ENCODE measurements around the gene SLC66A2.

The SLC66A2 gene

GRCh38 chr18:79914614-79915160 is 36.8 kb downstream of the SLC66A2 start:
- Mint-ChIP-seq H3K4me1 (peaks cover 18% of the 10 kb centered on the region), H3K27me3 (ENCODE audit: low read depth) (no peaks in the 10 kb centered on the region), H3K36me3 (ENCODE audit: low read depth) (peaks cover 77% of the 10 kb centered on the region), H3K4me3 (no peak overlapping the region), H3K9me3 (peaks cover 3% of the 10 kb centered on the region), H3K27ac (no peak overlapping the region)
- no peak for TF ChIP-seq CTCF (IDR thresholded peaks at IDR 0.05; ENCODE audit: unreplicated experiment in 3 of 3)

GRCh38 chr18:79912994-79913831 is 38.2 kb downstream of the SLC66A2 start:
- Mint-ChIP-seq H3K9me3 (peaks cover 11% of the 10 kb centered on the region), H3K36me3 (ENCODE audit: low read depth) (peaks cover 79% of the 10 kb centered on the region), H3K27me3 (ENCODE audit: low read depth) (no peaks in the 10 kb centered on the region), H3K4me3 (no peak overlapping the region), H3K4me1 (peaks cover 18% of the 10 kb centered on the region), H3K27ac (no peak overlapping the region)
- no peak for TF ChIP-seq CTCF (IDR thresholded peaks at IDR 0.05; ENCODE audit: unreplicated experiment in 3 of 3)

- H3K27ac Mint-ChIP-seq = no peak overlapping the region
- H3K27me3 Mint-ChIP-seq (ENCODE audit: low read depth) = no peaks in the 10 kb centered on the region
- peaks cover 12% of the 10 kb centered on the region for H3K9me3 Mint-ChIP-seq
- H3K4me3 Mint-ChIP-seq = no peak overlapping the region
- H3K36me3 Mint-ChIP-seq (ENCODE audit: low read depth) = peaks cover 79% of the 10 kb centered on the region
- TF ChIP-seq CTCF (IDR thresholded peaks at IDR 0.05; ENCODE audit: unreplicated experiment in 3 of 3) = no peak
- peaks cover 18% of the 10 kb centered on the region for H3K4me1 Mint-ChIP-seq
These were observed 39.0 kb downstream of the SLC66A2 start for GRCh38 chr18:79912409-79912991.

- TF ChIP-seq CTCF (IDR thresholded peaks at IDR 0.05; ENCODE audit: unreplicated experiment in 3 of 3) = no peak
These were observed 39.8 kb downstream of the SLC66A2 start for GRCh38 chr18:79911344-79912270.

GRCh38 chr18:79910563-79911343 is 40.7 kb downstream of the SLC66A2 start:
- H3K9me3 Mint-ChIP-seq = peaks cover 11% of the 10 kb centered on the region
- peaks cover 23% of the 10 kb centered on the region for H3K4me1 Mint-ChIP-seq
- peak overlapping the region in 1 of 3 experiments; percentile 41 for H3K27ac Mint-ChIP-seq
- H3K36me3 Mint-ChIP-seq (ENCODE audit: low read depth) = peaks cover 73% of the 10 kb centered on the region
- H3K4me3 Mint-ChIP-seq = no peak overlapping the region
- no peaks in the 10 kb centered on the region for H3K27me3 Mint-ChIP-seq (ENCODE audit: low read depth)
- TF ChIP-seq CTCF (IDR thresholded peaks at IDR 0.05; ENCODE audit: unreplicated experiment in 3 of 3) = no peak

More at GRCh38 chr18:79911344-79912270, 39.8 kb downstream of the SLC66A2 start:
- H3K4me3 Mint-ChIP-seq = no peak overlapping the region
- no peaks in the 10 kb centered on the region for H3K27me3 Mint-ChIP-seq (ENCODE audit: low read depth)
- peaks cover 12% of the 10 kb centered on the region for H3K9me3 Mint-ChIP-seq
- peaks cover 75% of the 10 kb centered on the region for H3K36me3 Mint-ChIP-seq (ENCODE audit: low read depth)
- H3K4me1 Mint-ChIP-seq = peaks cover 18% of the 10 kb centered on the region
- H3K27ac Mint-ChIP-seq = no peak overlapping the region

All from nephron (organoid).